Cardiac muscle cell (in vitro differentiated cells and primary cell): ENCODE measurements around the gene ANKRD2. TPM values are rescaled to one million over a fixed set of nuclear protein-coding genes. Genes with fewer than 3 reads are reported as not detected.

Experiments used
- DNase-seq, 2 donors: peaks; one replicate each; pipeline versions ENCODE4 v3.0.0 to v3.0.0-alpha.2; 2010 to 2017; ENCODE audit warnings: low read depth in 1 of 2, low spot score in 1 of 2
- H3K27ac ChIP-seq: fragments of 200-600 bp; sonication (generic); 2 replicates; pipeline ENCODE4 v1.5.1; 2016
- H3K27me3 ChIP-seq: fragments of 200-600 bp; sonication (generic); 2 replicates; pipeline ENCODE4 v1.6.0; 2016; ENCODE audit warnings: control low read depth
- H3K36me3 ChIP-seq: fragments of 200-600 bp; sonication (generic); 2 replicates; pipeline ENCODE4 v1.5.1; 2016; ENCODE audit warnings: control low read depth
- H3K4me1 ChIP-seq: fragments of 200-600 bp; sonication (generic); 2 replicates; pipeline ENCODE4 v1.8.1; 2017; ENCODE audit warnings: low read depth, mild to moderate bottlenecking, mixed run types
- H3K4me3 ChIP-seq: fragments of 200-600 bp; sonication (generic); 2 replicates; pipeline ENCODE4 v1.5.1; 2016; ENCODE audit warnings: mild to moderate bottlenecking
- H3K9me3 ChIP-seq: fragments of 200-600 bp; sonication (generic); 2 replicates; pipeline ENCODE4 v1.5.1; 2017; ENCODE audit warnings: low read depth, mild to moderate bottlenecking, control low read depth
- polyA plus RNA-seq: library from polyadenylated mRNA; unstranded; fragments of >200 nt; fragmentation: Nextera tagmentation; extraction: Ambion mirVana; gene quantifications from 2 replicates; pipeline ENCODE4 v1.2.1, GENCODE V29; 2016
- total RNA-seq: library from RNA; depleted of rRNA; stranded (reverse); fragments of >200 nt; gene quantifications from 2 replicates; pipeline ENCODE4 v1.2.3, GENCODE V29; 2016
- TF ChIP-seq, protein P1 (sequence below): IDR thresholded peaks from 2 replicates; pipeline ENCODE4 v1.5.1; 2012; ENCODE audit warnings: low read depth, mild to moderate bottlenecking, low read length

ANKRD2 gene
- total and polyA plus RNA-seq, 2 experiments from 2014 or later, result not detected

DNA sequence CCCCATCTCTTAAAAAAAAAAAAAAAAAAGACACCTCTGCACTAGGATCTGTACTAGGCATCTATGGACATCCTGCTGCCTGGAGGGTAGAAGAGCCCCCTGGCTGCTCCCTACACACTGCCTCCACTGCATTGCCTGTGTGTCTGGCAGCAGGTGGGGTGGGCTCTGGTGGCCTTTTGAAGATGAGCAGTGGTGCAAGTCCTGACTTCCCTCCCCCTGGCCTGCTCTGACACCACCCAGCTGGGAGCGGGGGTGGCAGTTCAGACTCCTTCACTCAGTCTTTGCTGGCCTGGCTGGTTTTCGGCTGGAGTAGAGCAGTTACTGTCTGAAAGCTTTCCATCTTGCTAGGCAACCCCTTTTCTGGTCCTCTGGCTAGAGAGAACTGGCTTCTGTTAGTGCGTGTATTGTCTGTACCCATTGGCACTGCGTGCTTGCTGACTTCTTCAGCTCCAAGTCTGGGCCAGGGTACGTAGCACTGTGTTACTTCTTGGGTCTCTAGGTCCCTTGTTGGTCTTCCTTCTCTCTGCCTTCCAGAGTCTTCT, 34.6 kb downstream of the ANKRD2 start:
- no peak overlapping the region for H3K27ac ChIP-seq
- H3K36me3 ChIP-seq, result no peaks in the 10 kb centered on the region
- DNase-seq, result no peak
- peaks cover 12% of the 10 kb centered on the region for H3K4me1 ChIP-seq
- no peaks in the 10 kb centered on the region for H3K9me3 ChIP-seq
- TF ChIP-seq, protein P1, sequence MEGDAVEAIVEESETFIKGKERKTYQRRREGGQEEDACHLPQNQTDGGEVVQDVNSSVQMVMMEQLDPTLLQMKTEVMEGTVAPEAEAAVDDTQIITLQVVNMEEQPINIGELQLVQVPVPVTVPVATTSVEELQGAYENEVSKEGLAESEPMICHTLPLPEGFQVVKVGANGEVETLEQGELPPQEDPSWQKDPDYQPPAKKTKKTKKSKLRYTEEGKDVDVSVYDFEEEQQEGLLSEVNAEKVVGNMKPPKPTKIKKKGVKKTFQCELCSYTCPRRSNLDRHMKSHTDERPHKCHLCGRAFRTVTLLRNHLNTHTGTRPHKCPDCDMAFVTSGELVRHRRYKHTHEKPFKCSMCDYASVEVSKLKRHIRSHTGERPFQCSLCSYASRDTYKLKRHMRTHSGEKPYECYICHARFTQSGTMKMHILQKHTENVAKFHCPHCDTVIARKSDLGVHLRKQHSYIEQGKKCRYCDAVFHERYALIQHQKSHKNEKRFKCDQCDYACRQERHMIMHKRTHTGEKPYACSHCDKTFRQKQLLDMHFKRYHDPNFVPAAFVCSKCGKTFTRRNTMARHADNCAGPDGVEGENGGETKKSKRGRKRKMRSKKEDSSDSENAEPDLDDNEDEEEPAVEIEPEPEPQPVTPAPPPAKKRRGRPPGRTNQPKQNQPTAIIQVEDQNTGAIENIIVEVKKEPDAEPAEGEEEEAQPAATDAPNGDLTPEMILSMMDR, result no peak
- no peaks in the 10 kb centered on the region for H3K27me3 ChIP-seq
- H3K4me3 ChIP-seq, result no peak overlapping the region

- DNase-seq, result peak in 1 of 2 donors; percentile 49
- TF ChIP-seq, protein P1, result no peak
- Histone ChIP-seq H3K4me1 (peaks cover 12% of the 10 kb centered on the region), H3K27ac (peak overlapping the region; percentile 28), H3K36me3 (no peaks in the 10 kb centered on the region), H3K4me3 (no peak overlapping the region), H3K9me3 (no peaks in the 10 kb centered on the region), H3K27me3 (no peaks in the 10 kb centered on the region)
These were observed 36.5 kb downstream of the ANKRD2 start for GRCh38 chr10:97608991-97609561.

GRCh38 chr10:97611473-97611872, 38.9 kb downstream of the ANKRD2 start:
- no peak for DNase-seq
- H3K27me3 ChIP-seq, result no peaks in the 10 kb centered on the region
- H3K36me3 ChIP-seq, result no peaks in the 10 kb centered on the region
- no peaks in the 10 kb centered on the region for H3K9me3 ChIP-seq
- H3K4me1 ChIP-seq, result peaks cover 12% of the 10 kb centered on the region
- H3K27ac ChIP-seq, result no peak overlapping the region
- TF ChIP-seq, protein P1, result no peak
- no peak overlapping the region for H3K4me3 ChIP-seq

DNA sequence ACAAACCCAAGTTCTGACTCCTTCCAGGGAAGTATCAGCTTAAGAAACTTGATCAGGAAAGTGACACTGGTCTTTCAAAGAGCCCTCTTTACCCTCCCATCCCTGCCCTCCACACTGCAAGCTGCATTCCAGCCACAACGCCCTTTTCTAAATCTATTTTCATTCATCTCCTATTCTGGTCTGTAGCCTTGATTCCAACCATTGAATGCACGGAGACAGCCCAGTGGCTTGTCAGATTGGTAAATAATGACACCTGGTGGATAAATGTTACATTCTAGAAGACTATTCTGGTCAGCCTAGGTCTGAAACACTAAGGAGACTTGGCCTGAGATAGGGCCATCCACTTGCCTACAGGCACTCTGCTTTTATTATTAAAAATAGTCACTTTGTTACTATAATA, 39.8 kb downstream of the ANKRD2 start:
- DNase-seq, result peak; percentile 33 to 70
- no peak overlapping the region for H3K27ac ChIP-seq
- H3K9me3 ChIP-seq, result no peaks in the 10 kb centered on the region
- no peaks in the 10 kb centered on the region for H3K27me3 ChIP-seq
- TF ChIP-seq, protein P1, result peak; percentile 35
- no peaks in the 10 kb centered on the region for H3K36me3 ChIP-seq
- peaks cover 12% of the 10 kb centered on the region for H3K4me1 ChIP-seq
- H3K4me3 ChIP-seq, result no peak overlapping the region

DNA sequence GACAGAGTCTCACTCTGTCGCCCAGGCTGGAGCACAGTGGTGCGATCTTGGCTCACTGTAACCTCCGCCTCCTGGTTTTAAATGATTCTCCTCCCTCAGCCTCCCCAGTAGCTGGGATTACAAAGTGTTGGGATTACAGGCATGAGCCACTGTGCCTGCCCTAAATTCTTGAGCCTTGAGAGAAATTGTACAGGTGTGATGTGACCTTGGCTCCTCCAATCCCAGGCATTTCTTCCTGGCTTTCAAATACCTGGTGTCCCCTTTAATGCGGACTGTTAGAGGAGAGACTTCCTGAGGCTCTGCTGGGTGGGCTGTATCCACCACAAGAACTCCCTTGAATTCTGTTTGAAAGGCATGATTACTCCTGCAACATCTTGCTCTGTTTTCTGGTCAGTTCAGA, 45.7 kb downstream of the ANKRD2 start:
- H3K36me3 ChIP-seq, result no peaks in the 10 kb centered on the region
- TF ChIP-seq, protein P1, result no peak
- DNase-seq, result no peak
- no peaks in the 10 kb centered on the region for H3K4me1 ChIP-seq
- H3K4me3 ChIP-seq, result no peak overlapping the region
- H3K27ac ChIP-seq, result no peak overlapping the region
- no peaks in the 10 kb centered on the region for H3K27me3 ChIP-seq
- H3K9me3 ChIP-seq, result no peaks in the 10 kb centered on the region

- H3K27me3 ChIP-seq, result no peaks in the 10 kb centered on the region
- no peaks in the 10 kb centered on the region for H3K9me3 ChIP-seq
- H3K27ac ChIP-seq, result no peak overlapping the region
- TF ChIP-seq, protein P1, result no peak
- H3K36me3 ChIP-seq, result no peaks in the 10 kb centered on the region
- no peak overlapping the region for H3K4me3 ChIP-seq
- no peaks in the 10 kb centered on the region for H3K4me1 ChIP-seq
- DNase-seq, result no peak
These were observed 46.2 kb downstream of the ANKRD2 start for GRCh38 chr10:97618733-97619132.
